ENCODE measurements around the gene VTI1A.

- TF ChIP-seq CTCF (IDR thresholded peaks at IDR 0.05) (no peak), POLR2A (IDR thresholded peaks at IDR 0.05) (no peak)
Observed at GRCh38 chr10:112855134-112855533, 408.1 kb downstream of the VTI1A start.
